ENCODE results near the gene PLEKHN1. TPM values are rescaled to one million over a fixed set of nuclear protein-coding genes. Genes with fewer than 3 reads are reported as not detected.
A peak's percentile ranks its signal among the peaks of the same experiment; 100 is the strongest.

The PLEKHN1 gene
- total RNA-seq, 6 experiments from 2014 or later, result 0.11 to 2.4 (median 0.26) TPM; not detected in 1

DNA sequence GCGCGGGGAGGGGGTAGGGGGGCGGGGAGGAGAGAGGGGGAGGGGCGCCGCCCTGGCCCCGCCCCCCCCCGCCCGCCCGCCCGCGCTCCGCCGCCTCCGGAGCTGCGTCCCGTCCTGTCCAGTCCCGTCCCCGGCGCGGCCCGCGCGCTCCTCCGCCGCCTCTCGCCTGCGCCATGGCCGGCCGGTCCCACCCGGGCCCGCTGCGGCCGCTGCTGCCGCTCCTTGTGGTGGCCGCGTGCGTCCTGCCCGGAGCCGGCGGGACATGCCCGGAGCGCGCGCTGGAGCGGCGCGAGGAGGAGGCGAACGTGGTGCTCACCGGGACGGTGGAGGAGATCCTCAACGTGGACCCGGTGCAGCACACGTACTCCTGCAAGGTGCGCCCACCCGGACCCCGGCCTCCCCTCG, 53.7 kb downstream of the PLEKHN1 start, which contains the start of gene AGRN:
Gene AGRN, plus strand, starts transcription at position 121 of the 405 bp plus-strand sequence. Its CDS starts 53 bp downstream, at position 174.
- Histone ChIP-seq H3K9me3 (no peaks in the 10 kb centered on the region), H3K27ac (peak within 1 kb of the TSS; percentile 74 to 88 (median 78)), H3K4me3 (peak within 1 kb of the TSS; percentile 62 to 74 (median 64)), H3K4me1 (peaks cover 0 to 10% (median 5%) of the 10 kb centered on the region in 4 donors), H3K27me3 (no peaks in the 10 kb centered on the region), H3K36me3 (no peaks in the 10 kb centered on the region)
- WGBS (ENCODE audit: insufficient coverage, low coverage, low lambda C conversion rate, missing lambda C conversion rate), result no CpG with 5 or more reads among the region's 58 CpGs
- ATAC-seq, result peak; percentile 26 to 53 (median 48)
- TF ChIP-seq, protein P1, sequence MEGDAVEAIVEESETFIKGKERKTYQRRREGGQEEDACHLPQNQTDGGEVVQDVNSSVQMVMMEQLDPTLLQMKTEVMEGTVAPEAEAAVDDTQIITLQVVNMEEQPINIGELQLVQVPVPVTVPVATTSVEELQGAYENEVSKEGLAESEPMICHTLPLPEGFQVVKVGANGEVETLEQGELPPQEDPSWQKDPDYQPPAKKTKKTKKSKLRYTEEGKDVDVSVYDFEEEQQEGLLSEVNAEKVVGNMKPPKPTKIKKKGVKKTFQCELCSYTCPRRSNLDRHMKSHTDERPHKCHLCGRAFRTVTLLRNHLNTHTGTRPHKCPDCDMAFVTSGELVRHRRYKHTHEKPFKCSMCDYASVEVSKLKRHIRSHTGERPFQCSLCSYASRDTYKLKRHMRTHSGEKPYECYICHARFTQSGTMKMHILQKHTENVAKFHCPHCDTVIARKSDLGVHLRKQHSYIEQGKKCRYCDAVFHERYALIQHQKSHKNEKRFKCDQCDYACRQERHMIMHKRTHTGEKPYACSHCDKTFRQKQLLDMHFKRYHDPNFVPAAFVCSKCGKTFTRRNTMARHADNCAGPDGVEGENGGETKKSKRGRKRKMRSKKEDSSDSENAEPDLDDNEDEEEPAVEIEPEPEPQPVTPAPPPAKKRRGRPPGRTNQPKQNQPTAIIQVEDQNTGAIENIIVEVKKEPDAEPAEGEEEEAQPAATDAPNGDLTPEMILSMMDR (IDR thresholded peaks at IDR 0.05), result no peak
- TF ChIP-seq POLR2A (IDR thresholded peaks at IDR 0.05), result peak; percentile 54
- intact Hi-C loops (cut with DNase I), result no loop called here
- peak in 2 of 3 donors; percentile 72 to 75 for DNase-seq

DNA sequence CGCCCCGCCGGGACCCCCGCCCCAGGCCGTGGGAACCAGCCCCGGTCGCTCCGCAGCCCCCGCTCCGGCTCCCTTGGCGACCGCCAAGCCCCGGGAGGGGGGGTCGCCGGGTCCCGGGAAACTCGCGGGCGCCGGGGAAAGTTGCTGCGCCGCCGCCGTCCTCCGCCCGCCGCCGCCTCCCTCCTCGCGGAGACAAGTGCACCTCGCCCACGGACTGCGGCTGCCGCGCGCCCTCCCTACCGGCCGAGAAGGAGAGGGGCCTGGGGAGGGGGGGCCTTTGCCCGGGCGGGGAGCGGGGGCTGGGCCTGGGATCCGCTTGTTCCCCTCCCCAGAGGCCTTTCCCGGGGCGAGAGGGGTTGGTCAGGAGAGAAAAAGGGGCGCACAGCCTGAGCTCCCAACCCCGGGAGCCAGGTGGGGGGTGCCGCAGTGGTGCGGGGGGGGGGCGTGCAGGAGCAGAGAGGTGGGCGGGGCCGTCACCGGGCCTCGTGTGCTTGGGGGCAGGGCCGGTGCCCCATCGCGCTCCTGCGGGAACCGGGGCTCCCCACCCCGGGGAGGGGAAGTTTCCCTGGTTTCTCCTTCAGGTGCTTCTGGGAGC, 54.2 kb downstream of the PLEKHN1 start:
- no peak for TF ChIP-seq POLR2A (IDR thresholded peaks at IDR 0.05)
- TF ChIP-seq, protein P1 (IDR thresholded peaks at IDR 0.05), result no peak
- ATAC-seq (no peak), DNase-seq (no peak)
- Histone ChIP-seq H3K4me1 (peaks cover 0 to 10% (median 5%) of the 10 kb centered on the region in 4 donors), H3K9me3 (no peaks in the 10 kb centered on the region), H3K4me3 (peak overlapping the region; percentile 62 to 74 (median 64)), H3K27ac (peak overlapping the region in 1 of 3 donors; percentile 88), H3K27me3 (no peaks in the 10 kb centered on the region), H3K36me3 (no peaks in the 10 kb centered on the region)
- WGBS (ENCODE audit: insufficient coverage, low coverage, low lambda C conversion rate, missing lambda C conversion rate), result 0% methylated on average over 8 of the region's 59 CpGs
- intact Hi-C loops (cut with DNase I), result no loop called here

DNA sequence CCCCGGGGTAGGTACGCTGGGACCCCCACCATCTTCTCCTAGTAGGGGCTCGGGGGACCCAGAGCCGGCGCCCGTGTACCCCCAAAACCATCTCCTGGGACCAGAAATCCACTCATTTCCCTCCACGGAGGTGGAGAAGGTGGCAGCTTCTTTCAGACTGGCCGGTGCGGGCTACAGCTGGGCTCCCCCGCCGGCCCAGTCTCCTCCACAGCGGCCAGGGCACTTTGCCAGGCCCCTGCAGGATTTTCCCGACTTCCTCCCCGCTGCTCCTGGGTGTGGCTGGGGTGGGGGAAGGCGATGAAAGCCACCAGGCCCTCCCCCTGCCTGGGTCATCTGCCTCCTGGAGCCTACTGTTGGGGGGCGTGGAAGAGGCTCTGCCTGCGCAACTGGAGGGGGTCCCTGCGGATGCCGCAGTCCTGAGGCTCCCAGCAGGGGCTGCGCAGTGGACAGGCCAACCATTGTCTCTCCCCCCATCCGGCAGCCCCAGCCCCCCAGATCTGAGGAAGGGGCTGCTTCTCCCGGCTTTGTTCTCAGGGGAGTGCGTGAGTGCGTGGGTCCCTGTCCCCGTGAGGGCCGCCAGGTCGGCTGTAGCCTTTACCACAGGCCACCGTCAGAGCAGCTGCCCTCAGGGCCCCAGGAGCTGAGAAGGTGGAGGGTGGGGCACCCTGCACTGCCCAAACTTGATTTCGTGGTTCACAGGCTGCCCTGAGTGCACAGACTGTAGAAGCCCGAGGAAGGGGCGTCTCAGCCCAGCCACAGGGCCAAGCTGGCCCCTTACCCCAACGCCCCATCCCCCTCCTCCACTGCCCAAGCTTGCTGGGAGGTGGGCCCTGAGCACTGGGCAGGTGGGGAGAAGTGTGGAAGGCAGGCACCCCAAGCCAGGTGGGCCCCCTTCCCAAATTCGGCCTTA, 55.0 kb downstream of the PLEKHN1 start:
- peak in 1 of 3 donors; percentile 70 for DNase-seq
- intact Hi-C loops (cut with DNase I), result no loop called here
- H3K4me1 ChIP-seq, result peaks cover 0 to 10% (median 5%) of the 10 kb centered on the region in 4 donors

DNA sequence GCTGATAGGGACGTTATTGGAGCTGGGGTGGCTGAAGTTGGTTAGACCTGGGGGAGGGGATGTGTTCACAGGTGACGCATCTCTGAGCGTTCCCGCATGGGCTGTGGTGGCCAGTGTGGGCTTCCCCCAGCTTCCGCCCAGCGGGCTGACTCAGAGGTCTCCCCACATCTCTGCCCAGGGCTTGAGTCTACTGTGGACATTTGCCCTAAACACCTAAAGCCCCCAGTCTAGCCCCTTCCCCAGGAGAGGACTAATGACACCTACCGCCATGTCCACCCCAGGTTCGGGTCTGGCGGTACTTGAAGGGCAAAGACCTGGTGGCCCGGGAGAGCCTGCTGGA, 55.6 kb downstream of the PLEKHN1 start:
- DNase-seq (no peak), ATAC-seq (no peak)
- no peaks in the 10 kb centered on the region for H3K27me3 ChIP-seq
- H3K4me1 ChIP-seq, result peaks cover 0 to 10% (median 5%) of the 10 kb centered on the region in 4 donors
- H3K27ac ChIP-seq, result no peak overlapping the region
- no peak for TF ChIP-seq POLR2A (IDR thresholded peaks at IDR 0.05)
- TF ChIP-seq, protein P1 (IDR thresholded peaks at IDR 0.05), result no peak
- H3K9me3 ChIP-seq, result no peaks in the 10 kb centered on the region
- no CpG with 5 or more reads among the region's 10 CpGs for WGBS (ENCODE audit: insufficient coverage, low coverage, low lambda C conversion rate, missing lambda C conversion rate)
- H3K36me3 ChIP-seq, result no peaks in the 10 kb centered on the region
- no peak overlapping the region for H3K4me3 ChIP-seq
- intact Hi-C loops (cut with DNase I), result no loop called here

More for the DNA sequence above, 55.0 kb downstream of the PLEKHN1 start:
- peak overlapping the region; percentile 62 to 74 (median 64) for H3K4me3 ChIP-seq
- 0% methylated on average over 3 of the region's 33 CpGs for whole genome bisulfite sequencing (ENCODE audit: insufficient coverage, low coverage, low lambda C conversion rate, missing lambda C conversion rate)
- no peak overlapping the region for H3K27ac ChIP-seq
- no peaks in the 10 kb centered on the region for H3K36me3 ChIP-seq
- no peak for TF ChIP-seq POLR2A (IDR thresholded peaks at IDR 0.05)
- TF ChIP-seq, protein P1 (IDR thresholded peaks at IDR 0.05), result no peak
- no peaks in the 10 kb centered on the region for H3K9me3 ChIP-seq
- H3K27me3 ChIP-seq, result no peaks in the 10 kb centered on the region
- ATAC-seq, result peak in 1 of 4 donors; percentile 9

Data from right lobe of liver (tissue), 6 donors.